Keratinocyte (primary cell): ENCODE data around the gene MRPS14. TPM values are rescaled to one million over a fixed set of nuclear protein-coding genes. Genes with fewer than 3 reads are reported as not detected.

Experiments
- DNase-seq: peaks from one replicate; pipeline ENCODE4 v3.0.0-alpha.2; 2011; ENCODE audit warnings: low read depth, missing footprints, low spot score
- FAIRE-seq: peaks from 2 replicates; lab custom pipeline; 2011; peaks lifted over from hg19 to GRCh38; lab: Jason Lieb, UNC
- H2AFZ ChIP-seq: 2 replicates; pipeline ENCODE4 v1.6.0; 2012; ENCODE audit warnings: low read length, control low read depth, inconsistent platforms; ENCODE audit not compliant: control insufficient read depth
- H3K27ac ChIP-seq: 2 replicates; pipeline ENCODE4 v1.5.1; 2011; ENCODE audit warnings: low read length; ENCODE audit not compliant: control insufficient read depth, insufficient read depth
- H3K27me3 ChIP-seq: 3 replicates; pipeline ENCODE4 v1.6.0; 2011; ENCODE audit warnings: low read length; ENCODE audit not compliant: control insufficient read depth, insufficient read depth; ENCODE audit errors: extremely low read depth
- H3K36me3 ChIP-seq, 2 experiments: 2 replicates in 1 of 2; 3 replicates in 1 of 2; pipeline ENCODE4 v1.5.1; 2011; ENCODE audit warnings: low read length in 2 of 2, mild to moderate bottlenecking in 1 of 2; ENCODE audit not compliant: control insufficient read depth in 2 of 2, insufficient read depth in 2 of 2; ENCODE audit errors: extremely low read depth in 1 of 2
- H3K4me1 ChIP-seq: 3 replicates; pipeline ENCODE4 v1.5.1; 2011; ENCODE audit warnings: low read length; ENCODE audit not compliant: control insufficient read depth, insufficient read depth; ENCODE audit errors: extremely low read depth
- H3K4me2 ChIP-seq: 3 replicates; pipeline ENCODE4 v1.6.0; 2011; ENCODE audit warnings: low read depth, low read length; ENCODE audit not compliant: control insufficient read depth, insufficient read depth; ENCODE audit errors: extremely low read depth
- H3K4me3 ChIP-seq, 3 experiments: fragments of 200-600 bp in 1 of 3; sonication (generic) in 1 of 3; 2 replicates in 2 of 3; 3 replicates in 1 of 3; pipeline ENCODE4 v1.5.1; 2011 to 2016; ENCODE audit warnings: low read length in 3 of 3, mild to moderate bottlenecking in 3 of 3, control low read depth in 2 of 3, inconsistent platforms in 1 of 3, low read depth in 1 of 3, mixed read lengths in 1 of 3, mixed run types in 1 of 3, moderate library complexity in 1 of 3; ENCODE audit not compliant: control insufficient read depth in 2 of 3, insufficient read depth in 2 of 3; ENCODE audit errors: extremely low read depth in 1 of 3
- H3K79me2 ChIP-seq: 2 replicates; pipeline ENCODE4 v1.6.0; 2012; ENCODE audit warnings: low read length; ENCODE audit not compliant: control insufficient read depth, insufficient read depth
- H3K9ac ChIP-seq: 3 replicates; pipeline ENCODE4 v1.6.0; 2011; ENCODE audit warnings: low read length; ENCODE audit not compliant: control insufficient read depth, insufficient read depth; ENCODE audit errors: extremely low read depth
- H3K9me1 ChIP-seq: 3 replicates; pipeline ENCODE4 v1.6.0; 2011; ENCODE audit warnings: low read length; ENCODE audit not compliant: control insufficient read depth, insufficient read depth; ENCODE audit errors: extremely low read depth
- H3K9me3 ChIP-seq: 2 replicates; pipeline ENCODE4 v1.5.1; 2012; ENCODE audit warnings: low read depth, low read length; ENCODE audit not compliant: control insufficient read depth
- H4K20me1 ChIP-seq: 3 replicates; pipeline ENCODE4 v1.6.0; 2011; ENCODE audit warnings: low read length; ENCODE audit not compliant: control insufficient read depth, insufficient read depth; ENCODE audit errors: extremely low read depth
- CTCF ChIP-seq, 3 experiments: IDR thresholded peaks in 1 of 3; conservative IDR thresholded peaks in 1 of 3; optimal IDR thresholded peaks in 1 of 3; 2 replicates in 2 of 3; 3 replicates in 1 of 3; pipeline versions ENCODE3 to v1.5.1; 2011; ENCODE audit warnings: low read length in 3 of 3, mild to moderate bottlenecking in 3 of 3, moderate library complexity in 2 of 3, control low read depth in 1 of 3, inconsistent platforms in 1 of 3; ENCODE audit not compliant: insufficient read depth in 2 of 3; ENCODE audit errors: extremely low read depth in 1 of 3
- EZH2 ChIP-seq: IDR thresholded peaks from one replicate; pipeline ENCODE4 v1.6.1; 2012; ENCODE audit warnings: inconsistent platforms, mild to moderate bottlenecking, low read length, moderate library complexity
- dilution Hi-C: fragments of 300-500 bp; cut with MboI; formaldehyde crosslinking; loops from one replicate; pipeline ENCODE4 v1.7.0; 2020; ENCODE audit warnings: low sequenced_read_pairs; ENCODE audit not compliant: extremely low pct_ligation_motif_present
- polyA plus RNA-seq, 5 experiments: library from polyadenylated mRNA; depleted of rRNA in 3 of 5; stranded (reverse) in 3 of 5; stranded (forward) in 1 of 5; unstranded in 1 of 5; fragments of >200 nt; gene quantifications; 1 replicate in 1 of 5; 2 replicates in 3 of 5; 3 replicates in 1 of 5; pipeline versions ENCODE4 v1.2.1 to v1.2.3, GENCODE V29; 2011 to 2012; ENCODE audit warnings: missing spikeins in 2 of 5, low read depth in 1 of 5, low replicate concordance in 1 of 5

Gene MRPS14
- polyA plus RNA-seq, 1 donor (not counting 4 experiments of a cell fraction or from before 2014, with no cell fraction given), result 35.2 TPM

GRCh38 chr1:174999936-175000696 lies 23.1 kb downstream of the MRPS14 start, which contains the start of gene CACYBP:
Gene CACYBP (plus strand): TSS chr1:174999947. CDS start chr1:175000181, 234 bp downstream.
- Histone ChIP-seq H3K9me3 (no peaks in the 10 kb centered on the region), H3K79me2 (peaks cover 53% of the 10 kb centered on the region), H3K9ac (peak within 1 kb of the TSS; percentile 100), H3K27ac (peak within 1 kb of the TSS; percentile 100), H3K9me1 (peaks cover 1% of the 10 kb centered on the region), H4K20me1 (no peaks in the 10 kb centered on the region), H3K4me1 (peaks cover 39% of the 10 kb centered on the region), H3K4me2 (peak within 1 kb of the TSS; percentile 91), H3K4me3 (peak within 1 kb of the TSS; percentile 75 to 97 (median 96)), H2AFZ (peak within 1 kb of the TSS; percentile 99), H3K36me3 (no peaks in the 10 kb centered on the region), H3K27me3 (no peaks in the 10 kb centered on the region)
- dilution Hi-C loops, result no loop called here
- TF ChIP-seq CTCF (optimal IDR thresholded peaks at IDR 0.05 in 1 of 3, IDR thresholded peaks at IDR 0.05 in 1 of 3, conservative IDR thresholded peaks at IDR 0.05 in 1 of 3; ENCODE audit: extremely low read depth in 1 of 3, insufficient read depth in 2 of 3, low read length in 3 of 3) (peak in 1 of 3 experiments; percentile 25), EZH2 (no peak)
- DNase-seq (no peak), FAIRE-seq (no peak)

- Histone ChIP-seq H3K27me3 (no peaks in the 10 kb centered on the region), H3K9me3 (no peaks in the 10 kb centered on the region), H4K20me1 (no peaks in the 10 kb centered on the region), H3K79me2 (peaks cover 45% of the 10 kb centered on the region), H2AFZ (peak overlapping the region; percentile 99), H3K4me1 (peaks cover 39% of the 10 kb centered on the region), H3K36me3 (no peaks in the 10 kb centered on the region), H3K9ac (peak overlapping the region; percentile 100), H3K4me3 (peak overlapping the region; percentile 75 to 97 (median 96)), H3K4me2 (peak overlapping the region; percentile 91), H3K9me1 (peaks cover 3% of the 10 kb centered on the region), H3K27ac (peak overlapping the region; percentile 100)
- TF ChIP-seq EZH2, result no peak
- no peak for TF ChIP-seq CTCF (optimal IDR thresholded peaks at IDR 0.05 in 1 of 3, IDR thresholded peaks at IDR 0.05 in 1 of 3, conservative IDR thresholded peaks at IDR 0.05 in 1 of 3; ENCODE audit: extremely low read depth in 1 of 3, insufficient read depth in 2 of 3, low read length in 3 of 3)
- FAIRE-seq (peak; percentile 76), DNase-seq (peak; percentile 76)
- dilution Hi-C loops, result no loop called here
Observed at GRCh38 chr1:174999216-174999935, 23.8 kb downstream of the MRPS14 start.
